Measurements from ENCODE around the gene TP53INP2.

DNA sequence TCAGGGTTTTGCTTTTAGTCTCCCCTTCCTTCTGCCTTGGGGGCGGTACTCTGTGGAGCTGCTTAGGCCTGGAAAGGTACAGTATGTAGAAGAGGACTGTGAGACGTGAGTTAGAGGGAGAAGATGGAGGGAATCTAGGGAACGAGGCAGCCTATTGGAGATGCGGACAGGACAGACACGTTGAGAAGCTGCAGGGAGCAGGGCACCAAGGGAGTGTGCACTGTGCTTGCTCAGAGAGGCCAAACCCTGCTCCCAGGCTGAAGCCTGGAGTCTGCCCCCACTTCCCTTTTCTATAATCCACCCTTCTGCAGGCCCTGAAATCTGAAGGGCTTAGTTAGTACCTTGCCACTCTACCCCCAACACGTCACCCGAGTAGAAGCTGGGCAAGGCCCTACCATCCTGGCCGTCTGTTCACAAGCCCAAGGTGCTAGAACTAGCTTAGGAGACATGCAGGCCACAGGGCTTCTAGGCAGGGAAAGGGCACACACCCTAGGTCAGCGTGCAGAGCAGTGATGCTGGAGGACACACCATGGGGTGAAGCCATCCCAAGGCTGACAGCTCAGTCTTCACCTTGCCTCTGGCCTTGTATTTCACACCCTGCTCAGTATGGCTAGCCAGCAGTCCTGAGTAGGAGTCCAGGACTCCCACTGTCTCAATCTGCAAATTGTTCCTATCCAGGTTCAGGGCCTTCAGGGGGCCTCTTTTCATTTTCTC, 6.9 kb downstream of the TP53INP2 start:
- TF ChIP-seq, protein P1, sequence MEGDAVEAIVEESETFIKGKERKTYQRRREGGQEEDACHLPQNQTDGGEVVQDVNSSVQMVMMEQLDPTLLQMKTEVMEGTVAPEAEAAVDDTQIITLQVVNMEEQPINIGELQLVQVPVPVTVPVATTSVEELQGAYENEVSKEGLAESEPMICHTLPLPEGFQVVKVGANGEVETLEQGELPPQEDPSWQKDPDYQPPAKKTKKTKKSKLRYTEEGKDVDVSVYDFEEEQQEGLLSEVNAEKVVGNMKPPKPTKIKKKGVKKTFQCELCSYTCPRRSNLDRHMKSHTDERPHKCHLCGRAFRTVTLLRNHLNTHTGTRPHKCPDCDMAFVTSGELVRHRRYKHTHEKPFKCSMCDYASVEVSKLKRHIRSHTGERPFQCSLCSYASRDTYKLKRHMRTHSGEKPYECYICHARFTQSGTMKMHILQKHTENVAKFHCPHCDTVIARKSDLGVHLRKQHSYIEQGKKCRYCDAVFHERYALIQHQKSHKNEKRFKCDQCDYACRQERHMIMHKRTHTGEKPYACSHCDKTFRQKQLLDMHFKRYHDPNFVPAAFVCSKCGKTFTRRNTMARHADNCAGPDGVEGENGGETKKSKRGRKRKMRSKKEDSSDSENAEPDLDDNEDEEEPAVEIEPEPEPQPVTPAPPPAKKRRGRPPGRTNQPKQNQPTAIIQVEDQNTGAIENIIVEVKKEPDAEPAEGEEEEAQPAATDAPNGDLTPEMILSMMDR (IDR thresholded peaks at IDR 0.05; ENCODE audit: insufficient read depth, low read depth, low read length): no peak
- TF ChIP-seq EZH2 (IDR thresholded peaks at IDR 0.05; ENCODE audit: insufficient read depth, low read length): no peak

Measured in astrocyte (in vitro differentiated cells and primary cell).